ENCODE data around the gene CPVL.

Gene CPVL

GRCh38 chr7:29127527-29127926 lies 18.8 kb downstream of the CPVL start:
- Histone ChIP-seq H3K27ac (no peak overlapping the region), H3K27me3 (no peaks in the 10 kb centered on the region), H3K4me1 (no peaks in the 10 kb centered on the region), H3K4me3 (no peak overlapping the region), H3K36me3 (no peaks in the 10 kb centered on the region), H3K9me3 (no peaks in the 10 kb centered on the region)
- no peak for DNase-seq
- TF ChIP-seq, protein P1, sequence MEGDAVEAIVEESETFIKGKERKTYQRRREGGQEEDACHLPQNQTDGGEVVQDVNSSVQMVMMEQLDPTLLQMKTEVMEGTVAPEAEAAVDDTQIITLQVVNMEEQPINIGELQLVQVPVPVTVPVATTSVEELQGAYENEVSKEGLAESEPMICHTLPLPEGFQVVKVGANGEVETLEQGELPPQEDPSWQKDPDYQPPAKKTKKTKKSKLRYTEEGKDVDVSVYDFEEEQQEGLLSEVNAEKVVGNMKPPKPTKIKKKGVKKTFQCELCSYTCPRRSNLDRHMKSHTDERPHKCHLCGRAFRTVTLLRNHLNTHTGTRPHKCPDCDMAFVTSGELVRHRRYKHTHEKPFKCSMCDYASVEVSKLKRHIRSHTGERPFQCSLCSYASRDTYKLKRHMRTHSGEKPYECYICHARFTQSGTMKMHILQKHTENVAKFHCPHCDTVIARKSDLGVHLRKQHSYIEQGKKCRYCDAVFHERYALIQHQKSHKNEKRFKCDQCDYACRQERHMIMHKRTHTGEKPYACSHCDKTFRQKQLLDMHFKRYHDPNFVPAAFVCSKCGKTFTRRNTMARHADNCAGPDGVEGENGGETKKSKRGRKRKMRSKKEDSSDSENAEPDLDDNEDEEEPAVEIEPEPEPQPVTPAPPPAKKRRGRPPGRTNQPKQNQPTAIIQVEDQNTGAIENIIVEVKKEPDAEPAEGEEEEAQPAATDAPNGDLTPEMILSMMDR (IDR thresholded peaks at IDR 0.05) = no peak
- intact Hi-C loops (cut with DNase I; ENCODE audit: low total_unique reads) = no loop called here

DNA sequence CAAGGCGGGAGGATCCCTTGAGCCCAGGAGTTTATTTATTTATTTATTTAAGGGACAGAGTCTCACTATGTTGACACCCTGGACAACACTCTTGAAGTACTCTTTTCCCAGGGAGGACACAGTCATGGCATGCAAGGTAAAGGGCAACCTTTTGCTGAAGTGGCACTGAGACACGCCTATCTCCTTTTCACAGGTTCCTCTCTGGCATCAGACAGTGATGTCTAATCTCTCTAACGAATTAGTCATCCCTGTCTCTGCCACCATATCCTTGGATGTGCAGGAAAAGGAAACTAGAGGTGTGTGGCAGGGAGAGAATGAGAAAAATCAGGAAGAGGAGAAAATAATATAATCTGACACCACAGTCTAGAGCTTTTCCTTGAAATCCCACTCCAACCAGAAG lies 19.5 kb downstream of the CPVL start:
- intact Hi-C loops (cut with DNase I; ENCODE audit: low total_unique reads) = no loop called here
- Histone ChIP-seq H3K36me3 (no peaks in the 10 kb centered on the region), H3K9me3 (no peaks in the 10 kb centered on the region), H3K27ac (no peak overlapping the region), H3K4me1 (no peaks in the 10 kb centered on the region), H3K4me3 (no peak overlapping the region), H3K27me3 (no peaks in the 10 kb centered on the region)
- TF ChIP-seq, protein P1 (IDR thresholded peaks at IDR 0.05) = no peak
- DNase-seq = no peak

DNA sequence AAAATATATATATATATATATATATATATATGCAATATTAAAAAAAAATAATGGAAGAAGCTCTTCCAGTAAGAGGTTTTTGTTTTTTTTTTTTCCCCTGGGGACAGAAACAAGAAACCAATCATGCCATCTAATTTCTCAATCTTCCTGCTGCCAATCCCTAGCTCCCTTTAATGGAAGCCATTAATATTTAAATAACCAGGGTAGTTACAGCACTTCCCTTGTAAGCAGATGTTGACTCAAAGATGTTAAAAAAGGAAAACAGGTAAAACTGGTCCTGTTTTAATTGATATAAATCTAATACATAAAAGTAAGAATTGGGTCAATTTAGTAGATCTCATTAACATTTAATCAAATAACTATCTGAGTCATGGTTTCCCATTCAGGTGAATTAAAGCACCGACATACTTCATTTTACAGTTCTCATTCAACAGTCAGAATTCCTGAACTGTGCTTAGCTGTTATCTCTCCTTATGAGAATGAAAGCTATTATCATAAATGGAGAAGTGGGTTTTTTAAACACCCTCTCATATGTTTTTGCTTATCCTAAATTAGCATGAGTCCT lies 22.6 kb downstream of the CPVL start:
- TF ChIP-seq, protein P1 (IDR thresholded peaks at IDR 0.05) = no peak
- H3K9me3 ChIP-seq = no peaks in the 10 kb centered on the region
- H3K4me3 ChIP-seq = no peak overlapping the region
- no peaks in the 10 kb centered on the region for H3K36me3 ChIP-seq
- DNase-seq = no peak
- intact Hi-C loops (cut with DNase I; ENCODE audit: low total_unique reads) = no loop called here
- no peaks in the 10 kb centered on the region for H3K4me1 ChIP-seq
- H3K27me3 ChIP-seq = peaks cover 0 to 3% of the 10 kb centered on the region in 2 donors
- H3K27ac ChIP-seq = no peak overlapping the region

GRCh38 chr7:29122759-29123158 lies 23.6 kb downstream of the CPVL start:
- H3K27me3 ChIP-seq = peaks cover 0 to 4% of the 10 kb centered on the region in 2 donors
- no peak overlapping the region for H3K27ac ChIP-seq
- no peaks in the 10 kb centered on the region for H3K4me1 ChIP-seq
- no peak for DNase-seq
- H3K9me3 ChIP-seq = no peaks in the 10 kb centered on the region
- intact Hi-C loops (cut with DNase I; ENCODE audit: low total_unique reads) = no loop called here
- TF ChIP-seq, protein P1 (IDR thresholded peaks at IDR 0.05) = no peak
- H3K4me3 ChIP-seq = no peak overlapping the region
- H3K36me3 ChIP-seq = no peaks in the 10 kb centered on the region

DNA sequence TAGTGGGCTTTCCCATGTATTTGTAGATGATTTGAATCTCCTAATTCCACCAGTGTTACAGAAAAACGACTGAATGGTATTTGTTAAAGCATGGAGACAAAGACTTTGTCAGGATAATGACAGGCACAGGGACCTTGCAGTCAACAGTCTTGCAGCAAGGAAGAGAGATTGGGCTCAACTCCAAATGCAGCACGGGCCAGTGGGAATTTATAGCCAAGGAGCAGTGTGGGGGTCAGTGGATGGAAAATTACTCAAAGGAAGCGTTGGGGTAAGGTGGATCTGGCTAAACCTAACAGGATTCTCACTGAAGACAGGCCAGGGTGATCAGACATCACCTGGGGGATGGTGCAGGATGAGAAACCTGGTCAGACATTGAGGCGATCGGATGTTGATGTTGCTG lies 24.3 kb downstream of the CPVL start:
- intact Hi-C loops (cut with DNase I; ENCODE audit: low total_unique reads) = no loop called here
- no peak for DNase-seq
- Histone ChIP-seq H3K27ac (no peak overlapping the region), H3K4me3 (no peak overlapping the region), H3K27me3 (peaks cover 0 to 4% of the 10 kb centered on the region in 2 donors), H3K4me1 (no peaks in the 10 kb centered on the region), H3K9me3 (no peaks in the 10 kb centered on the region), H3K36me3 (no peaks in the 10 kb centered on the region)
- TF ChIP-seq, protein P1 (IDR thresholded peaks at IDR 0.05) = no peak

DNA sequence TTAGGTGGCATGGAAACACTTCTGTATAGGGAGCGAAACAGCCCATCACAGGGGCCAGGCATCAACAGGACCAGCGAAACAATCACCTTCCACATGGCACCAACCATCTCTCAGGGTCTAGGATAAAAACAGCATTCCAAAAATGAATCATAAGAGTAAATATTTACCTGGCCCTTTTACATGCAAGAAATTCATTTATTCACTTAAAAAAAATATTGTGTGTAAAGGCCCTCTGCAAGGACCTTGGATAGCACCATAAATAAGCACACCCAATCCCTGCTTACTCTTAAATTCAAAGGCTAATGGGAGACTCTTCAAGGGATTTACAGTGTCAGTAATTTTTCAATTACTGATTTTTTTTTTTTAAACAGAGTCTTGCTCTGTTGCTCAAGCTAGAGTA lies 25.4 kb downstream of the CPVL start:
- H3K27me3 ChIP-seq = peaks cover 0 to 4% of the 10 kb centered on the region in 2 donors
- intact Hi-C loops (cut with DNase I; ENCODE audit: low total_unique reads) = no loop called here
- TF ChIP-seq, protein P1 (IDR thresholded peaks at IDR 0.05) = no peak
- no peak for DNase-seq
- no peaks in the 10 kb centered on the region for H3K36me3 ChIP-seq
- H3K4me1 ChIP-seq = no peaks in the 10 kb centered on the region
- no peak overlapping the region for H3K27ac ChIP-seq
- no peaks in the 10 kb centered on the region for H3K9me3 ChIP-seq
- H3K4me3 ChIP-seq = no peak overlapping the region
